ENCODE data around the gene PBX3. TPM values are rescaled to one million over a fixed set of nuclear protein-coding genes. Genes with fewer than 3 reads are reported as not detected.

PBX3 gene
- total and polyA plus RNA-seq, 9 of the 15 experiments (the other 6 are each of a cell fraction or from before 2014, with no cell fraction given) = 0.14 to 5.8 (median 0.92) TPM

GRCh38 chr9:125787715-125788114, 40.5 kb downstream of the PBX3 start:
- Histone ChIP-seq H3K27me3 (ENCODE audit: control insufficient read depth in 2 of 2, insufficient read depth in 2 of 2, low read length in 2 of 2) (peaks cover 2 to 6% of the 10 kb centered on the region in 2 experiments; a peak in 3 of 5 replicates), H2AFZ (ENCODE audit: low read depth, low read length) (no peak overlapping the region), H3K36me3 (ENCODE audit: control insufficient read depth, insufficient read depth, low read length) (no peaks in the 10 kb centered on the region), H4K20me1 (replicated peaks; ENCODE audit: control insufficient read depth, insufficient read depth, low read length) (no peaks in the 10 kb centered on the region; the same call in 1 of the 2 replicates), H3K79me2 (ENCODE audit: control insufficient read depth, insufficient read depth, low read length) (no peaks in the 10 kb centered on the region), H3K4me3 (no peak overlapping the region), H3K9me3 (replicated peaks; ENCODE audit: control insufficient read depth, insufficient read depth, low read depth, low read length) (no peaks in the 10 kb centered on the region), H3K9ac (ENCODE audit: insufficient read depth in 1 of 2, low read depth in 2 of 2, low read length in 2 of 2) (no peak overlapping the region), H3K9me1 (ENCODE audit: control insufficient read depth, insufficient read depth, low read length) (no peaks in the 10 kb centered on the region), H3K27ac (ENCODE audit: extremely low read depth, low read depth, low read length) (no peak overlapping the region), H3K4me1 (replicated peaks in 1 of 2; ENCODE audit: control insufficient read depth in 2 of 2, insufficient read depth in 2 of 2, low read length in 2 of 2) (no peaks in the 10 kb centered on the region), H3K4me2 (ENCODE audit: insufficient read depth, low read length) (no peak overlapping the region)
- ChIA-PET POLR2A (no interaction called here), CTCF (ENCODE audit: low intra/inter-chr PET ratio) (no interaction called here)
- intact Hi-C loops (cut with micrococcal nuclease) = no loop called here
- ATAC-seq (no peak), FAIRE-seq (no peak), DNase-seq (ENCODE audit: extremely low read depth in 1 of 4, low spot score in 3 of 4) (no peak)
- TF ChIP-seq SMAD2 (IDR thresholded peaks at IDR 0.05; ENCODE audit: low read depth, low read length) = no peak
- TF ChIP-seq POLR2AphosphoS2 (IDR thresholded peaks at IDR 0.05; ENCODE audit: low read length) = no peak
- no peak for TF ChIP-seq MXI1 (IDR thresholded peaks at IDR 0.05; ENCODE audit: low read depth, low read length)
- no peak for TF ChIP-seq ZNF695 (CRISPR knock-in tag; IDR thresholded peaks at IDR 0.05)
- no peak for TF ChIP-seq POLR2AphosphoS5 (IDR thresholded peaks at IDR 0.05; ENCODE audit: control insufficient read depth, insufficient read depth, low read depth, low read length)
- TF ChIP-seq KHSRP (IDR thresholded peaks at IDR 0.05) = no peak
- no peak for TF ChIP-seq ZNF274 (IDR thresholded peaks at IDR 0.05; ENCODE audit: borderline replicate concordance, low read depth, low read length)
- no peak for TF ChIP-seq ILK (tag; IDR thresholded peaks at IDR 0.05; ENCODE audit: borderline replicate concordance, low read depth)
- TF ChIP-seq HSF4 (CRISPR knock-in tag; IDR thresholded peaks at IDR 0.05; ENCODE audit: borderline replicate concordance) = no peak
- TF ChIP-seq IRF2 (CRISPR knock-in tag; IDR thresholded peaks at IDR 0.05) = no peak
- no peak for TF ChIP-seq SRSF9 (IDR thresholded peaks at IDR 0.05; ENCODE audit: borderline replicate concordance, low read depth, low read length)
- no peak for TF ChIP-seq ZKSCAN3 (CRISPR knock-in tag; IDR thresholded peaks at IDR 0.05)
- TF ChIP-seq ZNF347 (CRISPR knock-in tag; IDR thresholded peaks at IDR 0.05; ENCODE audit: low read depth) = no peak
- 6% methylated on average over 1 of the region's 1 CpG for WGBS (ENCODE audit: insufficient coverage, low coverage, missing lambda C conversion rate)
- in situ Hi-C loops (cut with MboI) = no loop called here
- no TSS peak for BruUV-seq (replicated peaks)
